GM12878 (cell line): ENCODE results near the gene RIPPLY3. TPM values are rescaled to one million over a fixed set of nuclear protein-coding genes. Genes with fewer than 3 reads are reported as not detected.

Experiments used
- ATAC-seq: fragments of 200-7000 bp; cut with Tn5 transposase; 3 replicates; pipeline ENCODE4 v1.9.1; 2020; ENCODE audit warnings: mild to moderate bottlenecking, moderate library complexity
- BruUV-seq: library from RNA; stranded (reverse); fragments of 400-500 nt; replicated peaks from 2 replicates; lab custom pipeline; 2021; lab: Mats Ljungman, UMichigan
- CTCF ChIA-PET: fragments of 300-600 bp; sonication (Branson Sonifier 250); formaldehyde crosslinking; extraction: SDS; loops from one replicate; lab custom pipeline; 2021; ENCODE audit warnings: inconsistent platforms; lab: Yijun Ruan, JAX
- POLR2A ChIA-PET: fragments of 350-600 bp; formaldehyde crosslinking; extraction: SDS; loops from one replicate; lab custom pipeline; 2021; ENCODE audit warnings: inconsistent platforms; lab: Charles Lee
- RAD21 ChIA-PET: fragments of 300-600 bp; sonication (Branson Sonifier 250); formaldehyde crosslinking; loops from one replicate; lab custom pipeline; 2023; ENCODE audit warnings: antibody characterized with exemption; ENCODE audit not compliant: unreplicated experiment; lab: Charles Lee
- SMC1A ChIA-PET: fragments of 300-600 bp; sonication (Branson Sonifier 250); formaldehyde crosslinking; loops from one replicate; lab custom pipeline; 2023; ENCODE audit not compliant: unreplicated experiment, uncharacterized antibody; lab: Charles Lee
- DNase-seq: peaks from one replicate; pipeline ENCODE4 v3.0.0-alpha.2; 2011; ENCODE audit warnings: low read depth, low spot score
- FAIRE-seq: peaks from 3 replicates; lab custom pipeline; 2011; peaks lifted over from hg19 to GRCh38; lab: Jason Lieb, UNC
- H2AFZ ChIP-seq: 2 replicates; pipeline ENCODE4 v1.6.0; 2011; ENCODE audit warnings: low read depth, low read length, control low read depth; ENCODE audit not compliant: control insufficient read depth
- H3K27ac ChIP-seq: 2 replicates; pipeline ENCODE4 v1.5.1; 2011; ENCODE audit warnings: control low read depth; ENCODE audit not compliant: control insufficient read depth, insufficient read depth
- H3K27me3 ChIP-seq, 2 experiments: replicated peaks in 1 of 2; 2 replicates each; pipeline versions ENCODE4 v1.6.0 to v1.6.1; 2011; ENCODE audit warnings: low read length in 1 of 2; ENCODE audit not compliant: control insufficient read depth in 2 of 2, insufficient read depth in 2 of 2
- H3K36me3 ChIP-seq, 2 experiments: 2 replicates each; pipeline ENCODE4 v1.5.1; 2011; ENCODE audit warnings: low read length in 1 of 2; ENCODE audit not compliant: control insufficient read depth in 2 of 2, insufficient read depth in 2 of 2
- H3K4me1 ChIP-seq: 2 replicates; pipeline ENCODE4 v1.6.1; 2011; ENCODE audit warnings: mild to moderate bottlenecking, low read length, moderate library complexity, mixed read lengths; ENCODE audit not compliant: control insufficient read depth, insufficient read depth
- H3K4me2 ChIP-seq: 2 replicates; pipeline ENCODE4 v1.6.0; 2011; ENCODE audit warnings: control low read depth; ENCODE audit not compliant: control insufficient read depth, insufficient read depth
- H3K4me3 ChIP-seq: fragments of 200-600 bp; sonication (generic); 2 replicates; pipeline ENCODE4 v1.5.1; 2016
- H3K79me2 ChIP-seq: 2 replicates; pipeline ENCODE4 v1.6.0; 2011; ENCODE audit warnings: low read length; ENCODE audit not compliant: control insufficient read depth, insufficient read depth
- H3K9ac ChIP-seq: 2 replicates; pipeline ENCODE4 v1.8.0; 2011; ENCODE audit warnings: low read length, control low read depth, mixed read lengths; ENCODE audit not compliant: control insufficient read depth, insufficient read depth
- H3K9me3 ChIP-seq: replicated peaks from 3 replicates; pipeline ENCODE4 v1.5.1; 2011; ENCODE audit warnings: mild to moderate bottlenecking, low read length; ENCODE audit not compliant: control insufficient read depth, insufficient read depth
- H4K20me1 ChIP-seq: 2 replicates; pipeline ENCODE4 v1.6.0; 2011; ENCODE audit not compliant: control insufficient read depth, insufficient read depth
- BACH1 ChIP-seq: fragments of 450-650 bp; IDR thresholded peaks from 2 replicates; pipeline ENCODE4 v1.6.1; 2017; ENCODE audit warnings: mild to moderate bottlenecking, borderline replicate concordance
- EGR1 ChIP-seq, 2 experiments: IDR thresholded peaks; 1 replicate in 1 of 2; 2 replicates in 1 of 2; pipeline ENCODE4 v1.6.1; 2011 to 2012; ENCODE audit warnings: low read depth in 2 of 2, low read length in 2 of 2, borderline replicate concordance in 1 of 2, mild to moderate bottlenecking in 1 of 2, moderate library complexity in 1 of 2
- ELK1 ChIP-seq: IDR thresholded peaks from 2 replicates; pipeline ENCODE4 v1.6.1; 2012; ENCODE audit warnings: low read depth, low read length, improper control_type of control experiment
- IRF5 ChIP-seq: fragments of 450-650 bp; IDR thresholded peaks from 2 replicates; pipeline ENCODE4 v1.6.1; 2017; ENCODE audit warnings: borderline replicate concordance
- KDM1A ChIP-seq: fragments of 200-600 bp; sonication (generic); IDR thresholded peaks from 2 replicates; pipeline ENCODE4 v1.6.1; 2016; ENCODE audit warnings: borderline replicate concordance
- MYB ChIP-seq: fragments of 150-350 bp; IDR thresholded peaks from 2 replicates; pipeline ENCODE4 v1.6.1; 2014; ENCODE audit warnings: mild to moderate bottlenecking, low read depth, low read length, borderline replicate concordance
- RAD51 ChIP-seq: fragments of 450-650 bp; IDR thresholded peaks from 2 replicates; pipeline ENCODE4 v1.6.1; 2016; ENCODE audit warnings: moderate library complexity, mild to moderate bottlenecking, inconsistent platforms
- RCOR1 ChIP-seq: conservative IDR thresholded peaks from 2 replicates; pipeline ENCODE4 v1.6.1; 2012; ENCODE audit warnings: low read depth, low read length, improper control_type of control experiment
- WGBS: methylation state at CpG from one replicate; pipeline ENCODE4 v1.1.6; 2016; ENCODE audit warnings: low lambda C conversion rate; ENCODE audit not compliant: insufficient replicate concordance, insufficient coverage; ENCODE audit errors: missing lambda C conversion rate; 5-methylcytosine and 5-hydroxymethylcytosine counted together
- in situ Hi-C: fragments of 300-500 bp; cut with MboI; formaldehyde crosslinking; loops from 9 replicates; pipeline ENCODE4 v1.14.3; 2018; ENCODE audit warnings: mixed read lengths
- intact Hi-C: fragments of 100-400 bp; cut with micrococcal nuclease; formaldehyde crosslinking; loops from one replicate; pipeline ENCODE4 v1.14.2; 2022; ENCODE audit not compliant: unreplicated experiment
- polyA plus RNA-seq, 11 experiments: library from polyadenylated mRNA; depleted of rRNA in 4 of 11; unstranded in 6 of 11; stranded (reverse) in 5 of 11; fragments of >200 nt; fragmentation: Nextera tagmentation in 4 of 11; fragmentation: Illumina TruSeq in 1 of 11; extraction: Ambion mirVana in 4 of 11; extraction: Trizol in 1 of 11; gene quantifications; 1 replicate in 1 of 11; 2 replicates in 10 of 11; pipeline versions ENCODE4 v1.2.1 to v1.2.3, GENCODE V29; 2011 to 2016; ENCODE audit warnings: inconsistent platforms in 2 of 11, missing spikeins in 2 of 11, low read depth in 1 of 11
- total RNA-seq, 4 experiments: library from RNA; depleted of rRNA in 3 of 4; stranded (reverse); fragments of >200 nt in 3 of 4; fragmentation: Illumina TruSeq in 1 of 4; extraction: Trizol in 1 of 4; gene quantifications; 2 replicates each; pipeline versions ENCODE4 v1.2.1 to v1.2.3, GENCODE V29; 2013 to 2021

The RIPPLY3 gene
- total and polyA plus RNA-seq, 10 of the 15 experiments (the other 5 are each of a cell fraction or from before 2014, with no cell fraction given), result not detected

- no peak for TF ChIP-seq EGR1 (IDR thresholded peaks at IDR 0.05; ENCODE audit: borderline replicate concordance in 1 of 2, low read depth in 2 of 2, low read length in 2 of 2)
- TF ChIP-seq RCOR1, result no peak
- TF ChIP-seq BACH1, result no peak
These were observed 37.3 kb downstream of the RIPPLY3 start (continued) for GRCh38 chr21:37043818-37044217.

GRCh38 chr21:37044643-37045042 is 38.1 kb downstream of the RIPPLY3 start:
- H4K20me1 ChIP-seq, result no peaks in the 10 kb centered on the region
- no peak for FAIRE-seq
- WGBS, result 71% methylated on average over 3 of the region's 3 CpGs
- H3K4me3 ChIP-seq, result no peak overlapping the region
- SMC1A ChIA-PET, result no interaction called here
- RAD21 ChIA-PET, result no interaction called here
- H3K27me3 ChIP-seq, result no peaks in the 10 kb centered on the region; a peak in 1 of 4 replicates
- intact Hi-C loops, result no loop called here
- CTCF ChIA-PET, result no interaction called here
- no peak overlapping the region for H3K9ac ChIP-seq
- no peak overlapping the region for H3K4me2 ChIP-seq
- no peak for ATAC-seq
- 0 out of 2 replicates have a peak, but pooled peaks cover 3% of the 10 kb centered on the region for H3K4me1 ChIP-seq
- DNase-seq, result no peak
- H3K36me3 ChIP-seq, result no peaks in the 10 kb centered on the region
- TF ChIP-seq IRF5 (no peak), ELK1 (no peak), MYB (no peak), KDM1A (no peak), RAD51 (no peak)
- in situ Hi-C loops, result no loop called here
- H3K27ac ChIP-seq, result no peak overlapping the region
- POLR2A ChIA-PET, result no interaction called here
- H2AFZ ChIP-seq, result no peak overlapping the region
- no peaks in the 10 kb centered on the region for H3K9me3 ChIP-seq
- no TSS peak for BruUV-seq
- H3K79me2 ChIP-seq, result no peaks in the 10 kb centered on the region
